Kidney (tissue), 14 donors: ENCODE results near the gene INTS13. TPM values are rescaled to one million over a fixed set of nuclear protein-coding genes. Genes with fewer than 3 reads are reported as not detected.
A peak's percentile ranks its signal among the peaks of the same experiment; 100 is the strongest.

ENCODE experiments used
- DNase-seq, 5 donors: peaks; one replicate each; pipeline ENCODE4 v3.0.0-alpha.2; 2013 to 2020
- FAIRE-seq: peaks from 2 replicates; lab custom pipeline; 2012; peaks lifted over from hg19 to GRCh38; lab: Jason Lieb, UNC
- H3K27ac ChIP-seq, 2 donors: one replicate each; pipeline ENCODE4 v1.7.0; 2013; ENCODE audit warnings: low read depth in 2 of 2, low read length in 2 of 2, inconsistent platforms in 1 of 2
- H3K27me3 ChIP-seq: one replicate; pipeline ENCODE4 v1.7.1; 2013; ENCODE audit warnings: low read length, inconsistent platforms; ENCODE audit not compliant: control insufficient read depth, insufficient read depth
- H3K36me3 ChIP-seq, 3 donors: one replicate each; pipeline versions ENCODE4 v1.7.0 to v1.7.1; 2013; ENCODE audit warnings: low read length in 3 of 3, control low read depth in 1 of 3, inconsistent platforms in 1 of 3; ENCODE audit not compliant: insufficient read depth in 3 of 3, control insufficient read depth in 2 of 3
- H3K4me1 ChIP-seq, 3 donors: one replicate each; pipeline versions ENCODE4 v1.7.0 to v1.7.1; 2013; ENCODE audit warnings: low read length in 3 of 3, inconsistent platforms in 1 of 3, low read depth in 1 of 3; ENCODE audit not compliant: control insufficient read depth in 2 of 3, insufficient read depth in 2 of 3
- H3K4me3 ChIP-seq, 3 donors: one replicate each; pipeline versions ENCODE4 v1.7.0 to v1.8.1; 2013; ENCODE audit warnings: low read length in 3 of 3, control low read depth in 1 of 3, inconsistent platforms in 1 of 3
- H3K9ac ChIP-seq, 3 donors: one replicate each; pipeline versions ENCODE4 v1.7.0 to v1.7.1; 2013; ENCODE audit warnings: low read length in 3 of 3, control low read depth in 1 of 3, inconsistent platforms in 1 of 3
- H3K9me3 ChIP-seq, 3 donors: one replicate each; pipeline versions ENCODE4 v1.7.0 to v1.7.1; 2013; ENCODE audit warnings: low read length in 3 of 3, control low read depth in 1 of 3, inconsistent platforms in 1 of 3; ENCODE audit not compliant: control insufficient read depth in 2 of 3, insufficient read depth in 1 of 3
- intact Hi-C: fragments of 100-400 bp; cut with DNase I; formaldehyde crosslinking; loops from one replicate; pipeline ENCODE4 v1.11.1; 2022
- polyA plus RNA-seq: library from polyadenylated mRNA; stranded (reverse); fragments of 350-450 nt; fragmentation: Illumina TruSeq; extraction: RNeasy Lipid Tissue Mini Kit (QIAGEN cat#74804); gene quantifications from one replicate; pipeline ENCODE4 v1.2.3, GENCODE V29; 2014; ENCODE audit warnings: low read depth, low replicate concordance; ENCODE audit not compliant: insufficient read depth
- total RNA-seq: library from RNA; stranded (reverse); fragmentation: NEBNext Ultra II Directional; extraction: Animal tissue kit (Norgen Biotek cat#: 25700); gene quantifications from one replicate; pipeline ENCODE4 v1.2.1, GENCODE V29; 2021
- TF ChIP-seq, protein P1 (sequence below): IDR thresholded peaks from 3 replicates; pipeline ENCODE4 v1.5.1; 2012; ENCODE audit warnings: mild to moderate bottlenecking, moderate library complexity, borderline replicate concordance; ENCODE audit not compliant: insufficient read depth; ENCODE audit errors: extremely low read depth
- donor health status: control.
- donor health status: control.
- donor health status: control.
- donor health status: control.
- donor health status: control.
- donor health status: DM: yes; HTN: yes; CAD: no.
- donor health status: Normal renal cell carcinoma (clear cell type).

INTS13 gene
- total and polyA plus RNA-seq, 2 donors from 2014 or later, result 11.6 to 17.2 TPM

DNA sequence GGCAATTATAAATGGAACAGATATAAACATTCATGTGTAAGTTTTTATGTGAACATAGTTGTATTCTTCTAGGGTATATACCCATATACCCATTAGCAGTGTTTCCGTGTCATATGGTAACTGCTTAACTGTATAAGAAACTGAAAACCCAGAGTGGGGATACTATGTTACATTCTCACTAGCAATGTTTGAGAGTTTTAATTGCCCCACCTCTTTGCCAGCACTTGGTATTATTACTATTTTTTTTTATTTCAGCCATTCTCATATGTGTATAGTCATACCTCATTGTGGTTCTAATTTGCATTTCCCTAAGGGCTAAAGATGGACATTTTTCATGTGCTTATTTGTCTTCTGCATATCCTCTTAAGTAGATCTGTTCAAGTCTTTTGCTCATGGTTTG lies 76.1 kb downstream of the INTS13 start:
- no peaks in the 10 kb centered on the region for H3K36me3 ChIP-seq
- TF ChIP-seq, protein P1, sequence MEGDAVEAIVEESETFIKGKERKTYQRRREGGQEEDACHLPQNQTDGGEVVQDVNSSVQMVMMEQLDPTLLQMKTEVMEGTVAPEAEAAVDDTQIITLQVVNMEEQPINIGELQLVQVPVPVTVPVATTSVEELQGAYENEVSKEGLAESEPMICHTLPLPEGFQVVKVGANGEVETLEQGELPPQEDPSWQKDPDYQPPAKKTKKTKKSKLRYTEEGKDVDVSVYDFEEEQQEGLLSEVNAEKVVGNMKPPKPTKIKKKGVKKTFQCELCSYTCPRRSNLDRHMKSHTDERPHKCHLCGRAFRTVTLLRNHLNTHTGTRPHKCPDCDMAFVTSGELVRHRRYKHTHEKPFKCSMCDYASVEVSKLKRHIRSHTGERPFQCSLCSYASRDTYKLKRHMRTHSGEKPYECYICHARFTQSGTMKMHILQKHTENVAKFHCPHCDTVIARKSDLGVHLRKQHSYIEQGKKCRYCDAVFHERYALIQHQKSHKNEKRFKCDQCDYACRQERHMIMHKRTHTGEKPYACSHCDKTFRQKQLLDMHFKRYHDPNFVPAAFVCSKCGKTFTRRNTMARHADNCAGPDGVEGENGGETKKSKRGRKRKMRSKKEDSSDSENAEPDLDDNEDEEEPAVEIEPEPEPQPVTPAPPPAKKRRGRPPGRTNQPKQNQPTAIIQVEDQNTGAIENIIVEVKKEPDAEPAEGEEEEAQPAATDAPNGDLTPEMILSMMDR, result no peak
- no peak overlapping the region for H3K4me3 ChIP-seq
- no peaks in the 10 kb centered on the region for H3K27me3 ChIP-seq
- no peak overlapping the region for H3K27ac ChIP-seq
- intact Hi-C loops, result no loop called here
- H3K9ac ChIP-seq, result no peak overlapping the region
- no peaks in the 10 kb centered on the region for H3K4me1 ChIP-seq
- FAIRE-seq (no peak), DNase-seq (no peak)
- no peaks in the 10 kb centered on the region for H3K9me3 ChIP-seq

GRCh38 chr12:26857465-26858176 lies 80.2 kb downstream of the INTS13 start:
- H3K9ac ChIP-seq, result no peak overlapping the region
- H3K27ac ChIP-seq, result no peak overlapping the region
- TF ChIP-seq, protein P1, result no peak
- intact Hi-C loops, result no loop called here
- no peaks in the 10 kb centered on the region for H3K9me3 ChIP-seq
- H3K4me1 ChIP-seq, result no peaks in the 10 kb centered on the region
- no peak overlapping the region for H3K4me3 ChIP-seq
- no peaks in the 10 kb centered on the region for H3K27me3 ChIP-seq
- FAIRE-seq, result no peak
- DNase-seq, result peak in 2 of 5 donors; percentile 53 to 67
- no peaks in the 10 kb centered on the region for H3K36me3 ChIP-seq

- Histone ChIP-seq H3K27me3 (no peaks in the 10 kb centered on the region), H3K9me3 (no peaks in the 10 kb centered on the region), H3K4me3 (no peak overlapping the region), H3K36me3 (no peaks in the 10 kb centered on the region), H3K9ac (no peak overlapping the region), H3K27ac (no peak overlapping the region), H3K4me1 (no peaks in the 10 kb centered on the region)
- DNase-seq (no peak), FAIRE-seq (no peak)
- TF ChIP-seq, protein P1, result no peak
- intact Hi-C loops, result no loop called here
These were observed 82.4 kb downstream of the INTS13 start for GRCh38 chr12:26855337-26855736.

Other genes starting within 250 kb of the INTS13 start
- 56.9 TPM for gene ITPR2, start 104.8 kb downstream of the INTS13 start, total RNA-seq
- gene ITPR2, start 104.8 kb downstream of the INTS13 start, polyA plus RNA-seq, result 5.7 TPM
- 47.1 TPM for gene FGFR1OP2, start 489 bp upstream of the INTS13 start, total RNA-seq
- gene FGFR1OP2, start 489 bp upstream of the INTS13 start, polyA plus RNA-seq, result 28.6 TPM
- gene TM7SF3, start 76.4 kb upstream of the INTS13 start, total RNA-seq, result 63.1 TPM
- 70.1 TPM for gene TM7SF3, start 76.4 kb upstream of the INTS13 start, polyA plus RNA-seq
- 57.1 TPM for gene MED21, start 84.6 kb upstream of the INTS13 start, total RNA-seq
- 39.5 TPM for gene MED21, start 84.6 kb upstream of the INTS13 start, polyA plus RNA-seq
- gene C12orf71, start 144.6 kb upstream of the INTS13 start, total RNA-seq, result not detected
- not detected for gene C12orf71, start 144.6 kb upstream of the INTS13 start, polyA plus RNA-seq